Gastroesophageal sphincter (tissue), 4 donors: ENCODE data around the gene AGBL5. TPM values are rescaled to one million over a fixed set of nuclear protein-coding genes. Genes with fewer than 3 reads are reported as not detected.

Experiments used
- ATAC-seq: fragments of 150-250 bp; one replicate; pipeline ENCODE4 v1.9.1; 2016; ENCODE audit warnings: mild to moderate bottlenecking, moderate library complexity
- H3K27ac ChIP-seq, 4 donors: fragments of 200-600 bp; sonication (generic) in 3 of 4; 1 replicate in 3 of 4; 2 replicates in 1 of 4; pipeline ENCODE4 v1.5.1; 2016 to 2019
- H3K27me3 ChIP-seq: fragments of 200-600 bp; sonication (generic); one replicate; pipeline ENCODE4 v1.5.1; 2019
- H3K36me3 ChIP-seq, 2 donors: fragments of 200-600 bp; sonication (generic); one replicate each; pipeline ENCODE4 v1.5.1; 2019; ENCODE audit warnings: control low read depth in 1 of 2
- H3K4me1 ChIP-seq, 3 donors: fragments of 200-600 bp; sonication (generic); 1 replicate in 2 of 3; 2 replicates in 1 of 3; pipeline ENCODE4 v1.5.1; 2016 to 2019; ENCODE audit warnings: control low read depth in 2 of 3
- H3K4me3 ChIP-seq, 2 donors: fragments of 200-600 bp; sonication (generic); one replicate each; pipeline ENCODE4 v1.5.1; 2019; ENCODE audit warnings: mild to moderate bottlenecking in 1 of 2, moderate library complexity in 1 of 2
- H3K9me3 ChIP-seq, 3 donors: fragments of 200-600 bp; sonication (generic); one replicate each; pipeline ENCODE4 v1.5.1; 2017 to 2019; ENCODE audit warnings: control low read depth in 2 of 3
- CTCF ChIP-seq, 4 experiments: fragments of 200-600 bp in 2 of 4; fragments of 450-650 bp in 2 of 4; sonication (generic) in 1 of 4; IDR thresholded peaks; one replicate each; pipeline ENCODE4 v1.5.1; 2017 to 2019; ENCODE audit warnings: antibody characterized with exemption in 4 of 4, mild to moderate bottlenecking in 2 of 4, moderate library complexity in 2 of 4
- EP300 ChIP-seq: sonication (generic); formaldehyde crosslinking; IDR thresholded peaks from one replicate; pipeline ENCODE4 v1.6.1; 2017; ENCODE audit warnings: antibody characterized with exemption, mild to moderate bottlenecking
- POLR2A ChIP-seq, 2 donors: fragments of 450-650 bp; IDR thresholded peaks; one replicate each; pipeline ENCODE4 v1.6.1; 2017; ENCODE audit warnings: antibody characterized with exemption in 2 of 2, mild to moderate bottlenecking in 2 of 2, moderate library complexity in 1 of 2
- POLR2AphosphoS5 ChIP-seq: sonication (generic); formaldehyde crosslinking; IDR thresholded peaks from one replicate; pipeline ENCODE4 v1.6.1; 2017; ENCODE audit warnings: antibody characterized with exemption
- WGBS, 2 donors: methylation state at CpG; one replicate each; pipeline ENCODE4 v1.1.5; 2018; ENCODE audit warnings: low coverage in 1 of 2; 5-methylcytosine and 5-hydroxymethylcytosine counted together
- total RNA-seq, 4 donors: library from RNA; depleted of rRNA; stranded (reverse); fragments of >200 nt; gene quantifications; one replicate each; pipeline ENCODE4 v1.1.0, GENCODE V29; 2016

The AGBL5 gene
- total RNA-seq, 4 donors from 2014 or later, result 16.2 to 31.7 (median 23.0) TPM

GRCh38 chr2:27024188-27024587 lies 27.3 kb upstream of the AGBL5 start:
- no peaks in the 10 kb centered on the region for H3K9me3 ChIP-seq
- WGBS, 2 donors, result 40 to 94% methylated on average over 2 to 3 of the region's 18 CpGs
- H3K4me3 ChIP-seq, result no peak overlapping the region
- no peak for ATAC-seq
- H3K36me3 ChIP-seq, result peaks cover 0 to 73% of the 10 kb centered on the region in 2 donors
- peaks cover 0 to 23% (median 0%) of the 10 kb centered on the region in 3 donors for H3K4me1 ChIP-seq
- TF ChIP-seq POLR2A (IDR thresholded peaks at IDR 0.05), result no peak
- no peak for TF ChIP-seq EP300
- TF ChIP-seq CTCF (IDR thresholded peaks at IDR 0.05), result no peak
- no peak for TF ChIP-seq POLR2AphosphoS5
- H3K27ac ChIP-seq, result no peak overlapping the region
- H3K27me3 ChIP-seq, result no peaks in the 10 kb centered on the region

GRCh38 chr2:27024812-27025211 lies 26.7 kb upstream of the AGBL5 start:
- no peak for TF ChIP-seq EP300
- no peak for TF ChIP-seq CTCF (IDR thresholded peaks at IDR 0.05)
- no peak for TF ChIP-seq POLR2A (IDR thresholded peaks at IDR 0.05)
- TF ChIP-seq POLR2AphosphoS5, result no peak
- peaks cover 0 to 23% (median 0%) of the 10 kb centered on the region in 3 donors for H3K4me1 ChIP-seq
- H3K4me3 ChIP-seq, result no peak overlapping the region
- H3K27me3 ChIP-seq, result no peaks in the 10 kb centered on the region
- H3K9me3 ChIP-seq, result no peaks in the 10 kb centered on the region
- no CpG with 5 or more reads among the region's 12 CpGs for WGBS, 2 donors
- H3K27ac ChIP-seq, result no peak overlapping the region
- no peak for ATAC-seq
- peaks cover 0 to 75% of the 10 kb centered on the region in 2 donors for H3K36me3 ChIP-seq

- no peak for ATAC-seq
- Histone ChIP-seq H3K27me3 (no peaks in the 10 kb centered on the region), H3K9me3 (no peaks in the 10 kb centered on the region), H3K4me3 (no peak overlapping the region), H3K27ac (no peak overlapping the region), H3K36me3 (peaks cover 0 to 75% of the 10 kb centered on the region in 2 donors), H3K4me1 (peaks cover 0 to 21% (median 0%) of the 10 kb centered on the region in 3 donors)
- TF ChIP-seq CTCF (IDR thresholded peaks at IDR 0.05), result no peak
- TF ChIP-seq POLR2A (IDR thresholded peaks at IDR 0.05), result no peak
- TF ChIP-seq POLR2AphosphoS5, result no peak
- TF ChIP-seq EP300, result no peak
- WGBS, 2 donors, result 84 to 87% methylated on average over 3 to 6 of the region's 13 CpGs
Measured at GRCh38 chr2:27025281-27025800, 26.1 kb upstream of the AGBL5 start.

- no peaks in the 10 kb centered on the region for H3K27me3 ChIP-seq
- H3K36me3 ChIP-seq, result peaks cover 0 to 75% of the 10 kb centered on the region in 2 donors
- no peak overlapping the region for H3K4me3 ChIP-seq
- ATAC-seq, result no peak
- H3K27ac ChIP-seq, result no peak overlapping the region
- TF ChIP-seq CTCF (IDR thresholded peaks at IDR 0.05) (no peak), EP300 (no peak), POLR2A (IDR thresholded peaks at IDR 0.05) (no peak), POLR2AphosphoS5 (no peak)
- H3K9me3 ChIP-seq, result no peaks in the 10 kb centered on the region
- H3K4me1 ChIP-seq, result peaks cover 0 to 13% (median 0%) of the 10 kb centered on the region in 3 donors
- 79 to 87% methylated on average over 5 to 6 of the region's 24 CpGs for WGBS, 2 donors
Measured at GRCh38 chr2:27025861-27026851, 25.3 kb upstream of the AGBL5 start.
